ENCODE results near the gene PATL1. TPM values are rescaled to one million over a fixed set of nuclear protein-coding genes. Genes with fewer than 3 reads are reported as not detected.

PATL1 gene
- total RNA-seq, 1 donor from 2014 or later: 37.4 TPM

GRCh38 chr11:59625703-59626102 lies 43.1 kb downstream of the PATL1 start:
- no peaks in the 10 kb centered on the region for H3K36me3 Mint-ChIP-seq
- no peak overlapping the region for H3K27ac Mint-ChIP-seq
- no peaks in the 10 kb centered on the region for H3K4me1 Mint-ChIP-seq (ENCODE audit: unreplicated experiment)
- no peaks in the 10 kb centered on the region for H3K27me3 Mint-ChIP-seq
- no peak for DNase-seq (ENCODE audit: extremely low spot score, unreplicated experiment)
- no peak overlapping the region for H3K4me3 Mint-ChIP-seq
- no peak for TF ChIP-seq CTCF (conservative IDR thresholded peaks at IDR 0.05)
- no peaks in the 10 kb centered on the region for H3K9me3 Mint-ChIP-seq

- Mint-ChIP-seq H3K27me3 (no peaks in the 10 kb centered on the region), H3K27ac (no peak overlapping the region), H3K4me1 (ENCODE audit: unreplicated experiment) (peaks cover 14% of the 10 kb centered on the region), H3K36me3 (no peaks in the 10 kb centered on the region), H3K9me3 (no peaks in the 10 kb centered on the region), H3K4me3 (no peak overlapping the region)
- DNase-seq (ENCODE audit: extremely low spot score, unreplicated experiment): no peak
- no peak for TF ChIP-seq CTCF (conservative IDR thresholded peaks at IDR 0.05)
Measured at GRCh38 chr11:59617876-59618275, 51.0 kb downstream of the PATL1 start.

- H3K4me3 Mint-ChIP-seq: peak overlapping the region; percentile 89
- H3K27me3 Mint-ChIP-seq: no peaks in the 10 kb centered on the region
- H3K9me3 Mint-ChIP-seq: no peaks in the 10 kb centered on the region
- H3K36me3 Mint-ChIP-seq: peaks cover under 1% of the 10 kb centered on the region
- peaks cover 25% of the 10 kb centered on the region for H3K4me1 Mint-ChIP-seq (ENCODE audit: unreplicated experiment)
- DNase-seq (ENCODE audit: extremely low spot score, unreplicated experiment): no peak
- no peak for TF ChIP-seq CTCF (conservative IDR thresholded peaks at IDR 0.05)
- peak overlapping the region; percentile 93 for H3K27ac Mint-ChIP-seq
Measured at GRCh38 chr11:59616396-59616982, 52.3 kb downstream of the PATL1 start.

DNA sequence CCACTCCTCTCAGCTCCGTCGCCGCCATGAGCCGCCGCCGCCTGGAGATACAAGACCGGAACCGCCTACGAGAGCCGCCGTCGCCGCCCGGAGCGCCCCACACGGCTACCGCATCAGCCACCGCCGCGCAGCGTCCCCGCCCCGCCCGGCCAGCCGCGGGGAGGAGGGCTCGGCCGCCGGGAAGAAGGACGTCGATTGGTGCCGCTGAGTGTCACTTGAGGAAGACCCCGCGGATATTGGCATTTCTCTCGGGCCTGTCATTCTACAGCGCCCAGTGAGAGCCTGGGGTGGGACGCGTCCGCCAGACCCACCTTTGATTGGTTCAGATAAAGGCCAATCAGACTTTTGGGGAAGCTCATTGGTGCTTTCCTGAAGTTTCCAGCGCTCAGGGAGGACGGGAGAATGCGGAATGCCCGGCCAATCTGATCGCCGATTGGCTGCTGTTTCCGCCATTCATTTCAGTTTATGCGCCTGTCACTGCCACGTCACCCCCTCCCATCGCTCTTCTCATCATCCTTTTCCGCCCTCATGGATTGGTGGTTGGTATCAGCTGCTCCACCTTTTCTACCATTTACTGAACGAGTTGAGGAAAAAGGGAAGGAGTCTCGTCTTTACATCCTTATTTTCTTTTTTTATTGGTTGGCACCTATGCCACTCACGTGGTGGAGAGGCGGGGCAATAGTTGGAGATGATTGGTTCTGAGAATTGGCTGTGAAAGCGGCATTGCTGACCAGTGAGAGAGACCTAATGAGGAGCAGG lies 53.0 kb downstream of the PATL1 start, which contains the start of gene OSBP:
Gene OSBP, minus strand, starts transcription at position 138 of the 759 bp plus-strand sequence. Its CDS starts 110 bp downstream, at position 28.
- no peaks in the 10 kb centered on the region for H3K9me3 Mint-ChIP-seq
- peak; percentile 97 for DNase-seq (ENCODE audit: extremely low spot score, unreplicated experiment)
- peak; percentile 4 for TF ChIP-seq CTCF (conservative IDR thresholded peaks at IDR 0.05)

GRCh38 chr11:59615120-59615636 lies 53.7 kb downstream of the PATL1 start:
- DNase-seq (ENCODE audit: extremely low spot score, unreplicated experiment): peak; percentile 70
- peaks cover 28% of the 10 kb centered on the region for H3K4me1 Mint-ChIP-seq (ENCODE audit: unreplicated experiment)
- peak; percentile 57 for TF ChIP-seq CTCF (conservative IDR thresholded peaks at IDR 0.05)

More for the DNA sequence above, 53.0 kb downstream of the PATL1 start, which contains the start of gene OSBP:
- Mint-ChIP-seq H3K36me3 (peaks cover 3% of the 10 kb centered on the region), H3K27ac (peak within 1 kb of the TSS; percentile 93), H3K4me3 (peak within 1 kb of the TSS; percentile 96), H3K4me1 (ENCODE audit: unreplicated experiment) (peaks cover 28% of the 10 kb centered on the region), H3K27me3 (no peaks in the 10 kb centered on the region)

More at GRCh38 chr11:59615120-59615636, 53.7 kb downstream of the PATL1 start:
- H3K27ac Mint-ChIP-seq: peak overlapping the region; percentile 93
- H3K27me3 Mint-ChIP-seq: no peaks in the 10 kb centered on the region
- peak overlapping the region; percentile 96 for H3K4me3 Mint-ChIP-seq
- no peaks in the 10 kb centered on the region for H3K9me3 Mint-ChIP-seq
- H3K36me3 Mint-ChIP-seq: peaks cover 3% of the 10 kb centered on the region

Measured in type B pancreatic cell (in vitro differentiated cells).